Esophagus muscularis mucosa (tissue), 4 donors: Measurements from ENCODE around the gene MAK. TPM values are rescaled to one million over a fixed set of nuclear protein-coding genes. Genes with fewer than 3 reads are reported as not detected.
"Not testable (repeated sequence)": the region's sequence is repeated elsewhere in the genome, so short reads cannot be mapped to it uniquely, and the experiment has no call there.

Source experiments
- DNase-seq: peaks from one replicate; pipeline ENCODE4 v3.0.0-alpha.2; 2017; ENCODE audit errors: extremely low spot score
- H3K27ac ChIP-seq, 4 donors: fragments of 200-600 bp; sonication (generic); replicated peaks in 1 of 4; 1 replicate in 3 of 4; 2 replicates in 1 of 4; pipeline ENCODE4 v1.5.1; 2016 to 2019; ENCODE audit warnings: mild to moderate bottlenecking in 1 of 4
- H3K27me3 ChIP-seq, 4 donors: fragments of 200-600 bp; sonication (generic); one replicate each; pipeline versions ENCODE4 v1.5.1 to v1.6.0; 2016 to 2019
- H3K36me3 ChIP-seq, 4 donors: fragments of 200-600 bp; sonication (generic); one replicate each; pipeline ENCODE4 v1.5.1; 2016 to 2019
- H3K4me1 ChIP-seq, 4 donors: fragments of 200-600 bp; sonication (generic); one replicate each; pipeline ENCODE4 v1.5.1; 2016 to 2019
- H3K4me3 ChIP-seq, 4 donors: fragments of 200-600 bp; sonication (generic); 1 replicate in 2 of 4; 2 replicates in 2 of 4; pipeline ENCODE4 v1.5.1; 2016 to 2019; ENCODE audit warnings: mild to moderate bottlenecking in 4 of 4, moderate library complexity in 1 of 4
- H3K9me3 ChIP-seq, 4 donors: fragments of 200-600 bp; sonication (generic); 1 replicate in 3 of 4; 2 replicates in 1 of 4; pipeline ENCODE4 v1.5.1; 2016 to 2019
- EP300 ChIP-seq: sonication (generic); formaldehyde crosslinking; IDR thresholded peaks from one replicate; pipeline ENCODE4 v1.6.1; 2017; ENCODE audit warnings: antibody characterized with exemption
- POLR2A ChIP-seq: fragments of 450-650 bp; IDR thresholded peaks from one replicate; pipeline ENCODE4 v1.6.1; 2017; ENCODE audit warnings: antibody characterized with exemption, moderate library complexity, mild to moderate bottlenecking, low read depth
- POLR2AphosphoS5 ChIP-seq, 2 donors: sonication (generic); formaldehyde crosslinking; IDR thresholded peaks; one replicate each; pipeline ENCODE4 v1.6.1; 2017; ENCODE audit warnings: antibody characterized with exemption in 2 of 2
- WGBS: methylation state at CpG from one replicate; pipeline ENCODE4 v1.1.5; 2018; 5-methylcytosine and 5-hydroxymethylcytosine counted together
- intact Hi-C: fragments of 100-400 bp; cut with DNase I; formaldehyde crosslinking; loops from one replicate; pipeline ENCODE4 v1.15.1; 2023
- total RNA-seq, 4 donors: library from RNA; depleted of rRNA; stranded (reverse); fragments of >200 nt; gene quantifications; one replicate each; pipeline versions ENCODE4 v1.1.0 to v1.2.1, GENCODE V29; 2016
- TF ChIP-seq, protein P1 (sequence below), 3 experiments: fragments of 200-600 bp in 2 of 3; fragments of 450-650 bp in 1 of 3; sonication (generic) in 2 of 3; IDR thresholded peaks; one replicate each; pipeline ENCODE4 v1.5.1; 2017 to 2019; ENCODE audit warnings: antibody characterized with exemption in 3 of 3, mild to moderate bottlenecking in 2 of 3, moderate library complexity in 1 of 3

MAK gene
- total RNA-seq, 4 donors from 2014 or later = 0.13 to 0.42 TPM; not detected in 2

DNA sequence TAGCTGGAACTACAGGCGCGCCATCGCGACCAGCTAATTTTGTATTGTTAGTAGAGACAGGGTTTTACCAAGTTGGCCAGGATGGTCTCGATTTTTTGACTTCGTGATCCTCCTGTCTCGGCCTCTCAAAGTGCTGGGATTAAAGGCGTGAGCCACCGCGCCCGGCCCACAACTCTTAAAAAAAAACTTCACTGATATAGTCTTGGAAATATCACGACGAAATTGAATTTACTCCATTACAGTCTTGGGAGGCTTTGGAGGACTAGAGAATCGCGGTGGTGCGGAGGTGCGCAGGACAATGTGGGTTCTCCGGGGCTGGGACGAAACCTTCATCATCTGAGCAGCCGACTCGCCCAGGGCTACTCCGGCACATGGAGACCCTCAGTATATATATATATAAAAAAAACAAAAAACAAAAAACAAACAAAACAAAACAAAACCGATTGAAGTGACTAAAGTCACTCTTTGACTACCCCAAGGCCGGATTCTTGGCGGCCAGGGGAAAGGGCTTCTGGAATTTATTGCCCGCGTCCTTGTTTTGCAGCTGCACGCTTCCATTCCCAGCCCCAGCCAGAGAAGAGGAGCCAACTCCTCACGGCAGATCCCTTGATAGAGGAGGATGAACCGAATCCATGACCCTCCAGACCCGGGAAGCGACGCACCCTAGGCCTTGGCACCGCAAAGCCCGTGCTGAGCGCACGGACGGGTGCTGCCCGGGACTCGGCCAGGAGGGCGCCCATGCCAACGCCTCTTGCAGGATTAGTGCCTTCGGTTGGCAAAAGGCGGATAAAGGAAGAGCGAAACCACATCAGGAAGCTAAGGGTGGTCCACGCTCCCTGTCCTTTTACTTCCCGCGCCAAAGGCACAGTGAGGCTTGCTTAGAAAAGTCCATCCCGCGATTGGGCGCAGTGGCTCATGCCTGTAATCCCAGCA lies 45.2 kb upstream of the MAK start:
- Histone ChIP-seq H3K27ac (no peak overlapping the region), H3K27me3 (peaks cover 0 to 87% (median 56%) of the 10 kb centered on the region in 4 donors), H3K9me3 (no peaks in the 10 kb centered on the region), H3K4me3 (peak overlapping the region in 2 of 4 donors; percentile 3 to 17), H3K36me3 (no peaks in the 10 kb centered on the region), H3K4me1 (peaks cover 20 to 41% (median 37%) of the 10 kb centered on the region in 4 donors)
- no peak for TF ChIP-seq EP300
- TF ChIP-seq, protein P1, sequence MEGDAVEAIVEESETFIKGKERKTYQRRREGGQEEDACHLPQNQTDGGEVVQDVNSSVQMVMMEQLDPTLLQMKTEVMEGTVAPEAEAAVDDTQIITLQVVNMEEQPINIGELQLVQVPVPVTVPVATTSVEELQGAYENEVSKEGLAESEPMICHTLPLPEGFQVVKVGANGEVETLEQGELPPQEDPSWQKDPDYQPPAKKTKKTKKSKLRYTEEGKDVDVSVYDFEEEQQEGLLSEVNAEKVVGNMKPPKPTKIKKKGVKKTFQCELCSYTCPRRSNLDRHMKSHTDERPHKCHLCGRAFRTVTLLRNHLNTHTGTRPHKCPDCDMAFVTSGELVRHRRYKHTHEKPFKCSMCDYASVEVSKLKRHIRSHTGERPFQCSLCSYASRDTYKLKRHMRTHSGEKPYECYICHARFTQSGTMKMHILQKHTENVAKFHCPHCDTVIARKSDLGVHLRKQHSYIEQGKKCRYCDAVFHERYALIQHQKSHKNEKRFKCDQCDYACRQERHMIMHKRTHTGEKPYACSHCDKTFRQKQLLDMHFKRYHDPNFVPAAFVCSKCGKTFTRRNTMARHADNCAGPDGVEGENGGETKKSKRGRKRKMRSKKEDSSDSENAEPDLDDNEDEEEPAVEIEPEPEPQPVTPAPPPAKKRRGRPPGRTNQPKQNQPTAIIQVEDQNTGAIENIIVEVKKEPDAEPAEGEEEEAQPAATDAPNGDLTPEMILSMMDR (IDR thresholded peaks at IDR 0.05) = no peak
- no peak for TF ChIP-seq POLR2AphosphoS5 (IDR thresholded peaks at IDR 0.05)
- no peak for DNase-seq
- 23% methylated on average over 36 of the region's 51 CpGs for WGBS
- intact Hi-C loops = no loop called here

DNA sequence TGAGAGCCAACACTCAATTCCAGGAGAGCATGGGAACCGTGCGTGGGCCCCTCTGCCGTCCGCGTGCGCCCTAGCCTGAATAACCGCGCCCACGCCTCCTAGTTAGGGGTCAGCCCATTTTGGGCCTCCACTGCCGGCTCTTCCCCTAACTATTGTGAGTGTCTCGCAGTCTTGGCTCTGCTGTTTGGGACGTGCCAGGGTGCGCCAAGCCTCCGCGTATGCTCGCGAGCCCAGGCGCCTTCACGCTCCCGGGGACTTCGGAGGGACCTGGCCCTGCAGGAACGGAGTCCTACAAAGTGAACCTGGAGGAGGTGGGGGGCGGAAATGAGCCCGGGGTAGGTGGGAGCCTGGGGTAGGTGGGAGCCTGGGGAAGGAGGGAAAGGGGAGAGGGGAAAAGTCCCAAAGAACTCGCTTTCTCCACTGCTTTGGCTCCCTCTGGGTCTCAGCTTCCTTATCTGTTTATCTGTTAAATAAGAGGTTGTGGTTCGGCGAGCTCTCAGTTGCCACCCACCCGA lies 44.4 kb upstream of the MAK start:
- Histone ChIP-seq H3K36me3 (no peaks in the 10 kb centered on the region), H3K4me3 (peak overlapping the region in 1 of 4 donors; percentile 20), H3K27me3 (peaks cover 0 to 85% (median 56%) of the 10 kb centered on the region in 4 donors), H3K27ac (no peak overlapping the region), H3K4me1 (peaks cover 20 to 41% (median 37%) of the 10 kb centered on the region in 4 donors), H3K9me3 (no peaks in the 10 kb centered on the region)
- no peak for DNase-seq
- WGBS = 3% methylated on average over 13 of the region's 28 CpGs
- intact Hi-C loops = no loop called here
- TF ChIP-seq POLR2AphosphoS5 (IDR thresholded peaks at IDR 0.05) (no peak), POLR2A (no peak), EP300 (no peak)
- TF ChIP-seq, protein P1 (IDR thresholded peaks at IDR 0.05) = no peak

DNA sequence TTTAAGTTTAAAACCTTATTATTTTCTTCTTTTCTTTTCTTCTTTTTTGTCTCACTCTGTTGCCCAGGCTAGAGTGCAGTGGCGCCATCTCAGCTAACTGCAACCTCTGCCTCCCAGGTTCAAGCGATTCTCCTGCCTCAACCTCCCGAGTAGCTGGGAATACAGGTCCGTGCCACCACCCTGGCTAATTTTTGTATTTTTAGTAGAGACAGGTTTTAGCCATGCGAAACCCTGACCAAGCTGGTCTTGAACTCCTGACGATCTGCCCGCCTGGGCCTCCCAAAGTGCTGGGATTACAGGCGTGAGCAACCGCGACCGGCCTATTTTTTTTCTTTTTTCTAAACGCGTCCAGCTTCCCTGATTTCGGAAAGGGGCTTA lies 43.9 kb upstream of the MAK start:
- H3K27ac ChIP-seq, DNase-seq, intact Hi-C loops, H3K36me3 ChIP-seq, H3K9me3 ChIP-seq: not testable (repeated sequence)
- Histone ChIP-seq H3K27me3 (peaks cover 0 to 81% (median 56%) of the 10 kb centered on the region in 4 donors), H3K4me3 (peak overlapping the region in 1 of 4 donors; percentile 20), H3K4me1 (peaks cover 20 to 38% (median 36%) of the 10 kb centered on the region in 4 donors)
- WGBS = 25% methylated on average over 14 of the region's 14 CpGs

DNA sequence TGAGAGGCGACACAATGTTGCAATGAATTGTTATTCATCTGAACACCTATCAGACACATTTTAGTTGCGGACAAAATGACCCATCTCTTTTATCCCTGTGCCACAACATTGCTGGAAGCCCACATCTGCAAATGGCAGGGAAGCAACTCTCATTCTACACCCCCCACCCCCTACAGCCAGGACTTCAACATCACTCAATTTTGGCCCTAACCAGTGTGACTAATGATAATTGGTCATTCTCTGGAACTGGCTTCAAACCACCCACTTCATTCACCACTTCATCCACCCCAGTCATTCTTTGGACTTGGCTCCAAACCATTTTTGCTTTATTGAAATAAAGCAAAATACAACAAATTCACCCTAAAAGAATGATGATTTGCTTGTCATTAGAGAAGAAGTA lies 42.0 kb upstream of the MAK start:
- Histone ChIP-seq H3K9me3 (no peaks in the 10 kb centered on the region), H3K4me1 (peaks cover 13 to 26% (median 24%) of the 10 kb centered on the region in 4 donors), H3K36me3 (no peaks in the 10 kb centered on the region), H3K27ac (no peak overlapping the region), H3K27me3 (peaks cover 0 to 62% (median 39%) of the 10 kb centered on the region in 4 donors), H3K4me3 (no peak overlapping the region)
- no peak for DNase-seq
- TF ChIP-seq, protein P1 (IDR thresholded peaks at IDR 0.05) = no peak
- TF ChIP-seq POLR2AphosphoS5 (IDR thresholded peaks at IDR 0.05) (no peak), EP300 (no peak), POLR2A (no peak)
- 94% methylated on average over 2 of the region's 2 CpGs for whole genome bisulfite sequencing
- intact Hi-C loops = no loop called here

DNA sequence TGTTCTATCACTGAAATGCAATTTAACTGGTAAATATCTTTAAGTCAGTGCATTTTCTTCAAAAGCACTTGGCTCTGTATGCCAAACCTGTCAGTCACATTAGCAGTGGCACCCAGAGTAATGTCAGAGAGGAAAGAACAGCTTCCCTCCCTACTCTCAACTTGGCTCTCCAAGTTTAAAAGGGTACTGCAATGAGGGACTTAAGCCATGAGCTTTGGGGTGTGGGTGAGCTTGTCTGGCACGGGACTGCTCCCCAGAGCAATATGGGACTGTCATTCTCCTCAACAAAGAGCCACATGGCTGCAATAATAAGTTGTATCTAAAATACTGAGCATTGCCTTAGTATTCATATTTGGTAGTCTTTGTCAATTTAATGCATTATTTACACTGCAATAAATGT lies 39.5 kb upstream of the MAK start:
- no peaks in the 10 kb centered on the region for H3K9me3 ChIP-seq
- H3K4me3 ChIP-seq = no peak overlapping the region
- intact Hi-C loops = no loop called here
- peaks cover 13 to 15% (median 14%) of the 10 kb centered on the region in 4 donors for H3K4me1 ChIP-seq
- peaks cover 0 to 37% (median 17%) of the 10 kb centered on the region in 4 donors for H3K27me3 ChIP-seq
- DNase-seq = no peak
- WGBS = 87% methylated on average over 1 of the region's 1 CpG
- TF ChIP-seq EP300 = no peak
- H3K27ac ChIP-seq = no peak overlapping the region
- H3K36me3 ChIP-seq = no peaks in the 10 kb centered on the region
